Mammary epithelial cell (primary cell): ENCODE measurements around the gene PARD6B.
"Not testable (repeated sequence)": the region's sequence is repeated elsewhere in the genome, so short reads cannot be mapped to it uniquely, and the experiment has no call there.

Experiments
- CTCF ChIP-seq, 2 donors: IDR thresholded peaks in 1 of 2; conservative IDR thresholded peaks in 1 of 2; 2 replicates each; pipeline ENCODE4 v1.5.1; 2011 to 2012; ENCODE audit warnings: inconsistent platforms in 2 of 2, low read length in 2 of 2, mild to moderate bottlenecking in 2 of 2, control low read depth in 1 of 2, low read depth in 1 of 2; ENCODE audit not compliant: insufficient read depth in 1 of 2; ENCODE audit errors: extremely low read depth in 1 of 2
- EZH2 ChIP-seq: IDR thresholded peaks from 2 replicates; pipeline ENCODE4 v1.6.1; 2012; ENCODE audit warnings: low read length, inconsistent platforms, borderline replicate concordance

DNA sequence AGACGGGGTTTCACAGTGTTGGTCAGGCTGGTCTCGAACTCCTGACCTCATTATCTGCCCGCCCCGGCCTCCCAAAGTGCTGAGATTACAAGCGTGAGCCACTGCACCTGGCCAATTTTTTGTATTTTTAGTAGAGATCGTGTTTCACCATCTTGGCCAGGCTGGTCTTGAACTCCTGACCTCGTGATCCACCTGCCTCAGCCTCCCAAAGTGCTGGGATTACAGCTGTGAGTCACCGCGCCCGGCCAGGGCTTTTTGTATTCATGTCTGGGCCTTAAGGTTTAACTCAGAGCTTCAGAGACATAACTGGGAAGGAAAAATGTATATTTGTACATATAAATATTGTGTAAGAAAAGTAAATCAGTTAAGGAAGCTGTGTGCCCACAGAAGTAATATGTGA lies 33.9 kb downstream of the PARD6B start:
- TF ChIP-seq EZH2; CTCF (conservative IDR thresholded peaks at IDR 0.05 in 1 of 2, IDR thresholded peaks at IDR 0.05 in 1 of 2; ENCODE audit: extremely low read depth in 1 of 2, insufficient read depth in 1 of 2, low read depth in 1 of 2, low read length in 2 of 2): not testable (repeated sequence)
